Measurements from ENCODE around the gene SLC31A1.

DNA sequence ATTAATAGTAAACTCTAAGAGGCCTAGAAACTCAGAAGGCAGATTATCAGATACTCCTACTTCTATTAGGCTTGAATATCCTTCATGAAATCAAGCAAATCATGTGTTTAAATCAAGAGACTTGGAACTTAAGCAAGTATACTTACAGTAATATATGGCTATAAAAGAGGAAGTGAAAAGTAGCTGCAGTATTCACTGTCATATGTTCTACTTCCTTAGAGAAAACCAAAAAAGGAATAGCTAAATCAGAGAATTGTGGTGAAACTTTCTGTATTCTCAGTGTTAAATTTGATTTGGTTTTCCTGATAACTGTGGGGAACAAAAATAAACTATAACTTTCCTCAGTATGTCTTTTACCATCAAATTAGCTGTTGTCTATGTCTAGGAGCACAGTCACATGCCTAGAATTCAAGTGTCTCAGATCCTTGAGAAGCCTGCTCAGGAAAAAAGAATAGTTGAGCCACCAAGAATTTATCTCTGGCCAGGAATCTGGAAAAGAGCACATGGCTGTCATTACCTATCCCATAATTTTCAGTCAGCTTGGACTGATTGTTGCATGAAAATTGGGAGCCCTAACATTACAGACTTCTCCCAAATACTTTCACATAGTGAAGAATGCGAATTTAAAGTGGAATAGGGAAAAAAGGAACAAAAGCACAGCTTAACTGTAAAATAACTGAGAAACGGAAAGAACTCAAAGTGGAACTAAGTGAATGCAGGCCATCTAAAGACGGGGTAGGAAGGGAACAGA is 2.0 kb upstream of the SLC31A1 start:
- TF ChIP-seq EEA1 (CRISPR knock-in tag; IDR thresholded peaks at IDR 0.05; ENCODE audit: borderline replicate concordance): no peak
- TF ChIP-seq, protein P1, sequence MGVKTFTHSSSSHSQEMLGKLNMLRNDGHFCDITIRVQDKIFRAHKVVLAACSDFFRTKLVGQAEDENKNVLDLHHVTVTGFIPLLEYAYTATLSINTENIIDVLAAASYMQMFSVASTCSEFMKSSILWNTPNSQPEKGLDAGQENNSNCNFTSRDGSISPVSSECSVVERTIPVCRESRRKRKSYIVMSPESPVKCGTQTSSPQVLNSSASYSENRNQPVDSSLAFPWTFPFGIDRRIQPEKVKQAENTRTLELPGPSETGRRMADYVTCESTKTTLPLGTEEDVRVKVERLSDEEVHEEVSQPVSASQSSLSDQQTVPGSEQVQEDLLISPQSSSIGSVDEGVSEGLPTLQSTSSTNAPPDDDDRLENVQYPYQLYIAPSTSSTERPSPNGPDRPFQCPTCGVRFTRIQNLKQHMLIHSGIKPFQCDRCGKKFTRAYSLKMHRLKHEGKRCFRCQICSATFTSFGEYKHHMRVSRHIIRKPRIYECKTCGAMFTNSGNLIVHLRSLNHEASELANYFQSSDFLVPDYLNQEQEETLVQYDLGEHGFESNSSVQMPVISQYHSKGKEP (CRISPR knock-in tag; IDR thresholded peaks at IDR 0.05): no peak
- TF ChIP-seq SMC3 (IDR thresholded peaks at IDR 0.05; ENCODE audit: low read length): no peak
- TF ChIP-seq ELF1 (CRISPR knock-in tag; IDR thresholded peaks at IDR 0.05): no peak
- no peak for TF ChIP-seq RAD21 (CRISPR knock-in tag; IDR thresholded peaks at IDR 0.05)
- TF ChIP-seq, protein P2, sequence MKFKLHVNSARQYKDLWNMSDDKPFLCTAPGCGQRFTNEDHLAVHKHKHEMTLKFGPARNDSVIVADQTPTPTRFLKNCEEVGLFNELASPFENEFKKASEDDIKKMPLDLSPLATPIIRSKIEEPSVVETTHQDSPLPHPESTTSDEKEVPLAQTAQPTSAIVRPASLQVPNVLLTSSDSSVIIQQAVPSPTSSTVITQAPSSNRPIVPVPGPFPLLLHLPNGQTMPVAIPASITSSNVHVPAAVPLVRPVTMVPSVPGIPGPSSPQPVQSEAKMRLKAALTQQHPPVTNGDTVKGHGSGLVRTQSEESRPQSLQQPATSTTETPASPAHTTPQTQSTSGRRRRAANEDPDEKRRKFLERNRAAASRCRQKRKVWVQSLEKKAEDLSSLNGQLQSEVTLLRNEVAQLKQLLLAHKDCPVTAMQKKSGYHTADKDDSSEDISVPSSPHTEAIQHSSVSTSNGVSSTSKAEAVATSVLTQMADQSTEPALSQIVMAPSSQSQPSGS (CRISPR knock-in tag; IDR thresholded peaks at IDR 0.05): no peak
- TF ChIP-seq JUND (CRISPR knock-in tag; IDR thresholded peaks at IDR 0.05): no peak
- no peak for TF ChIP-seq ZFP37 (CRISPR knock-in tag; IDR thresholded peaks at IDR 0.05; ENCODE audit: borderline replicate concordance)
- TF ChIP-seq, protein P3, sequence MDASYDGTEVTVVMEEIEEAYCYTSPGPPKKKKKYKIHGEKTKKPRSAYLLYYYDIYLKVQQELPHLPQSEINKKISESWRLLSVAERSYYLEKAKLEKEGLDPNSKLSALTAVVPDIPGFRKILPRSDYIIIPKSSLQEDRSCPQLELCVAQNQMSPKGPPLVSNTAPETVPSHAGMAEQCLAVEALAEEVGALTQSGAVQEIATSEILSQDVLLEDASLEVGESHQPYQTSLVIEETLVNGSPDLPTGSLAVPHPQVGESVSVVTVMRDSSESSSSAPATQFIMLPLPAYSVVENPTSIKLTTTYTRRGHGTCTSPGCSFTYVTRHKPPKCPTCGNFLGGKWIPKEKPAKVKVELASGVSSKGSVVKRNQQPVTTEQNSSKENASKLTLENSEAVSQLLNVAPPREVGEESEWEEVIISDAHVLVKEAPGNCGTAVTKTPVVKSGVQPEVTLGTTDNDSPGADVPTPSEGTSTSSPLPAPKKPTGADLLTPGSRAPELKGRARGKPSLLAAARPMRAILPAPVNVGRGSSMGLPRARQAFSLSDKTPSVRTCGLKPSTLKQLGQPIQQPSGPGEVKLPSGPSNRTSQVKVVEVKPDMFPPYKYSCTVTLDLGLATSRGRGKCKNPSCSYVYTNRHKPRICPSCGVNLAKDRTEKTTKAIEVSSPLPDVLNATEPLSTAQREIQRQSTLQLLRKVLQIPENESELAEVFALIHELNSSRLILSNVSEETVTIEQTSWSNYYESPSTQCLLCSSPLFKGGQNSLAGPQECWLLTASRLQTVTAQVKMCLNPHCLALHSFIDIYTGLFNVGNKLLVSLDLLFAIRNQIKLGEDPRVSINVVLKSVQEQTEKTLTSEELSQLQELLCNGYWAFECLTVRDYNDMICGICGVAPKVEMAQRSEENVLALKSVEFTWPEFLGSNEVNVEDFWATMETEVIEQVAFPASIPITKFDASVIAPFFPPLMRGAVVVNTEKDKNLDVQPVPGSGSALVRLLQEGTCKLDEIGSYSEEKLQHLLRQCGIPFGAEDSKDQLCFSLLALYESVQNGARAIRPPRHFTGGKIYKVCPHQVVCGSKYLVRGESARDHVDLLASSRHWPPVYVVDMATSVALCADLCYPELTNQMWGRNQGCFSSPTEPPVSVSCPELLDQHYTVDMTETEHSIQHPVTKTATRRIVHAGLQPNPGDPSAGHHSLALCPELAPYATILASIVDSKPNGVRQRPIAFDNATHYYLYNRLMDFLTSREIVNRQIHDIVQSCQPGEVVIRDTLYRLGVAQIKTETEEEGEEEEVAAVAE (CRISPR knock-in tag; IDR thresholded peaks at IDR 0.05; ENCODE audit: borderline replicate concordance): no peak
- no peak for TF ChIP-seq EP300 (IDR thresholded peaks at IDR 0.05; ENCODE audit: low read depth in 2 of 2, low read length in 2 of 2)
- TF ChIP-seq EP300 (CRISPR knock-in tag; IDR thresholded peaks at IDR 0.05; ENCODE audit: borderline replicate concordance): no peak
- no peak for TF ChIP-seq MED1 (CRISPR knock-in tag; IDR thresholded peaks at IDR 0.05)
- no peak for TF ChIP-seq NFRKB (IDR thresholded peaks at IDR 0.05)

Measured in HepG2 (cell line).